ENCODE measurements around the gene CCDC92. TPM values are rescaled to one million over a fixed set of nuclear protein-coding genes. Genes with fewer than 3 reads are reported as not detected.

CCDC92 gene
- polyA plus RNA-seq, 1 of the 3 experiments (the other 2 are of a cell fraction) = 53.5 TPM

DNA sequence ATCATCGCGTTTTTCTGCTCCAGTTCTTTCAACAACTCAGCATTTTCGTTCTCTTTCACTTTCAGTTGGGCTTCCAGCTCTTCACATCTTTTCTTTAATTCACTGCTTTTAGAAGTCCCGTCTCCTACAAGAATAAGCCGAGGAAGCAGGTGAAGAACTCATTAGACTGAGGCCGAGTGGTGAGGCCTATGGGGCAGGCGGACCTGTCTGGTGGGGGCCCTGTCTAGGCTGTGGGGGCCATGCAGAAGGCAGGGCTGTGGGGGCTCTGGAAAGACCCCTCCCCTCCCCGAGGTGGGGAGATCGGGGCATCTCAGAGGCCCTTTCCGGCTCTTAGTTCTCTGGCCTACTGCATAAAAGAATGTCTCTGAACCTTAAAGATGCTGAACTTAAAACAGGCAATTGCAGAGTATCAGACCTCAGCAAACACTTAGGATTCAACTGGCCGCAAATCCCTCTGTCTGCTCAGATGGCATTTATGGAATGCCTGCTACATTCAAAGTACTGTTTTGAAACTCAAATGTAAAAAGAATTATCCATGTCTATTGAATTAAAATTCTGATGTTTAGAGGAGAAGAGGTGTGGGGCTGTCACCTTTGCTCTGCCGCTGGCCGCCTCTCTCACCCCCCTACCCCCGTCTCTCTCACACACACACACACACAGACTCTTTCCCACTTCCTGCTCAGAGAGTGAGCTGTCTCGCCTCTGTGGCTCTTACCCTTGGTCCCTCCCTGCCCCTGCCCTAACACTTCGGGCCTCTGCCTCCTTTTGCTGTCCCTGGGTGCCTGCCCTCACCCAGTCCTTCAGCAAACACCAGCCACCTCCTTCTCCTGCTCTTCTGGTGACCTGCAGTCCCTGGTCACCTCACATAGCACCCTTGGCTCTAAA is 34.7 kb downstream of the CCDC92 start:
- ChIA-PET POLR2A (no interaction called here), CTCF (interaction anchor here (0.6 to 1.8 kb wide), 6 partner anchors 10 to 23 kb away, joined by 3 to 7 read pairs (median 4); no protein-coding TSS in a partner anchor)
- no peak overlapping the region for H2AFZ ChIP-seq (ENCODE audit: low read depth)
- no peak overlapping the region for H3K9ac ChIP-seq
- no peak overlapping the region for H3K4me2 ChIP-seq
- H3F3A ChIP-seq (replicated peaks; ENCODE audit: insufficient read depth) = no peaks in the 10 kb centered on the region
- 91% methylated on average over 16 of the region's 16 CpGs for WGBS (ENCODE audit: low lambda C conversion rate)
- H3K79me2 ChIP-seq (ENCODE audit: insufficient read depth) = no peaks in the 10 kb centered on the region
- no peak overlapping the region for H3K4me3 ChIP-seq (ENCODE audit: low read depth in 2 of 2, low read length in 1 of 2)
- H4K20me1 ChIP-seq (ENCODE audit: insufficient read depth) = no peaks in the 10 kb centered on the region
- H3K9me2 ChIP-seq = no peaks in the 10 kb centered on the region
- H3K9me3 ChIP-seq = no peaks in the 10 kb centered on the region
- no peak overlapping the region for H3K27ac ChIP-seq (ENCODE audit: low read depth in 2 of 2, low read length in 1 of 2)
- no peaks in the 10 kb centered on the region for H3K4me1 ChIP-seq (ENCODE audit: control insufficient read depth in 1 of 2, insufficient read depth in 2 of 2, low read depth in 1 of 2, low read length in 1 of 2)
- no peak for DNase-seq
- peaks cover 15 to 53% of the 10 kb centered on the region in 2 experiments for H3K36me3 ChIP-seq (replicated peaks in 1 of 2; ENCODE audit: control insufficient read depth in 1 of 2, insufficient read depth in 2 of 2, low read length in 1 of 2)
- no peaks in the 10 kb centered on the region for H3K27me3 ChIP-seq (ENCODE audit: insufficient read depth)
- TF ChIP-seq RFX5 (IDR thresholded peaks at IDR 0.05; ENCODE audit: low read length) (no peak), SMC3 (IDR thresholded peaks at IDR 0.05; ENCODE audit: low read depth, low read length) (no peak), TEAD4 (IDR thresholded peaks at IDR 0.05; ENCODE audit: borderline replicate concordance, insufficient read depth) (no peak), JUND (IDR thresholded peaks at IDR 0.05) (no peak), MXI1 (IDR thresholded peaks at IDR 0.05; ENCODE audit: low read depth, low read length) (no peak)
- TF ChIP-seq, protein P1, sequence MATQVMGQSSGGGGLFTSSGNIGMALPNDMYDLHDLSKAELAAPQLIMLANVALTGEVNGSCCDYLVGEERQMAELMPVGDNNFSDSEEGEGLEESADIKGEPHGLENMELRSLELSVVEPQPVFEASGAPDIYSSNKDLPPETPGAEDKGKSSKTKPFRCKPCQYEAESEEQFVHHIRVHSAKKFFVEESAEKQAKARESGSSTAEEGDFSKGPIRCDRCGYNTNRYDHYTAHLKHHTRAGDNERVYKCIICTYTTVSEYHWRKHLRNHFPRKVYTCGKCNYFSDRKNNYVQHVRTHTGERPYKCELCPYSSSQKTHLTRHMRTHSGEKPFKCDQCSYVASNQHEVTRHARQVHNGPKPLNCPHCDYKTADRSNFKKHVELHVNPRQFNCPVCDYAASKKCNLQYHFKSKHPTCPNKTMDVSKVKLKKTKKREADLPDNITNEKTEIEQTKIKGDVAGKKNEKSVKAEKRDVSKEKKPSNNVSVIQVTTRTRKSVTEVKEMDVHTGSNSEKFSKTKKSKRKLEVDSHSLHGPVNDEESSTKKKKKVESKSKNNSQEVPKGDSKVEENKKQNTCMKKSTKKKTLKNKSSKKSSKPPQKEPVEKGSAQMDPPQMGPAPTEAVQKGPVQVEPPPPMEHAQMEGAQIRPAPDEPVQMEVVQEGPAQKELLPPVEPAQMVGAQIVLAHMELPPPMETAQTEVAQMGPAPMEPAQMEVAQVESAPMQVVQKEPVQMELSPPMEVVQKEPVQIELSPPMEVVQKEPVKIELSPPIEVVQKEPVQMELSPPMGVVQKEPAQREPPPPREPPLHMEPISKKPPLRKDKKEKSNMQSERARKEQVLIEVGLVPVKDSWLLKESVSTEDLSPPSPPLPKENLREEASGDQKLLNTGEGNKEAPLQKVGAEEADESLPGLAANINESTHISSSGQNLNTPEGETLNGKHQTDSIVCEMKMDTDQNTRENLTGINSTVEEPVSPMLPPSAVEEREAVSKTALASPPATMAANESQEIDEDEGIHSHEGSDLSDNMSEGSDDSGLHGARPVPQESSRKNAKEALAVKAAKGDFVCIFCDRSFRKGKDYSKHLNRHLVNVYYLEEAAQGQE (IDR thresholded peaks at IDR 0.05; ENCODE audit: low read depth, low read length) = no peak

DNA sequence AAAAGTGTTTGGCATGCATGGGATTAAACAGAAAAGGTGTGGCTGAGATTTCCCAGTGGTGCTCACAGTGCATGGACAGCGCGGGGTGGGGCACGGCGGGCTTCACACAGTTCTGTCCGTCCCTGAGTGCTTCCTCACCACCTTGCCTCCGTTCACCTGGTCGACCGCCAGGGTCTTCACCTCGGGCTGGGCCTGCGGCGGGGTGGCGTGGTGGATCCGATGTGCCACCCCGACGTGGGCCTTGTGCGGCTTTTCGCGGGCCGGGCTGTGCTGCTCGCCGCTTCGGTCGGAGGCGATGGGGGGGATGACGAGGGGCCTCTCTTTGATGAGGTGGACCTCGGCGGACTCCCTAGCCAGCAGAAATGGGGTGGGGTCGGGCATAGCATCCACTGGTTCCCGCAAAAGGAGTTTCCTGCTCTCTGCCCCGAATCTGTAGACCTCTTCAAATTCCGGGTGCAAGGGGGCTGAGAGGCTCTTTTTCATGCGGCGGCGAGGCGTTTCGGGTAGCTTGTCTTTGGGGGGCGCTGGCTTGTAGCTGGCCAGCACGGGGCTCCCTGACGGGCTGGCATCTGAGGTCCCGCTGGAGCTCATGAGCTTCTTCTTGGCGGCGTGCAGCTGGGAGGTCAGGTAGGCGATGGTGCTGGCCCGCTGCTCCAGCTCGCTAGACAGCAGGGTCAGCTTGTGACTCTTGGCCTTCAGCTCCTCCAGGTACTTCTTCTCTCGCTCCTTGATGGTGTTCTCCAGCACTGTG is 35.5 kb downstream of the CCDC92 start:
- Histone ChIP-seq H3K27ac (ENCODE audit: low read depth in 2 of 2, low read length in 1 of 2) (no peak overlapping the region), H4K20me1 (ENCODE audit: insufficient read depth) (no peaks in the 10 kb centered on the region), H3F3A (replicated peaks; ENCODE audit: insufficient read depth) (no peaks in the 10 kb centered on the region), H3K79me2 (ENCODE audit: insufficient read depth) (no peaks in the 10 kb centered on the region), H3K4me1 (ENCODE audit: control insufficient read depth in 1 of 2, insufficient read depth in 2 of 2, low read depth in 1 of 2, low read length in 1 of 2) (no peaks in the 10 kb centered on the region), H3K4me3 (ENCODE audit: low read depth in 2 of 2, low read length in 1 of 2) (no peak overlapping the region), H3K27me3 (ENCODE audit: insufficient read depth) (no peaks in the 10 kb centered on the region), H3K9ac (no peak overlapping the region), H3K9me2 (no peaks in the 10 kb centered on the region), H3K36me3 (replicated peaks in 1 of 2; ENCODE audit: control insufficient read depth in 1 of 2, insufficient read depth in 2 of 2, low read length in 1 of 2) (peaks cover 10 to 45% of the 10 kb centered on the region in 2 experiments), H3K9me3 (no peaks in the 10 kb centered on the region), H3K4me2 (no peak overlapping the region), H2AFZ (ENCODE audit: low read depth) (no peak overlapping the region)
- 95% methylated on average over 44 of the region's 46 CpGs for WGBS (ENCODE audit: low lambda C conversion rate)
- DNase-seq = no peak
- TF ChIP-seq SIN3A (IDR thresholded peaks at IDR 0.05; ENCODE audit: borderline replicate concordance, low read depth, low read length) = no peak
- no peak for TF ChIP-seq SMC3 (IDR thresholded peaks at IDR 0.05; ENCODE audit: low read depth, low read length)
- no peak for TF ChIP-seq TAF1 (IDR thresholded peaks at IDR 0.05; ENCODE audit: borderline replicate concordance, low read depth, low read length)
- POLR2A ChIA-PET = no interaction called here
- CTCF ChIA-PET = interaction anchor here (1.6 kb wide), 1 partner anchor 24 kb away, joined by 5 read pairs; no protein-coding TSS in a partner anchor

All from SK-N-SH (cell line).